GM23338 (cell line): ENCODE results near the gene ARAF.

Experiments used
- CREB1 ChIP-seq: fragments of 250-450 bp; sonication (Bioruptor Pico); IDR thresholded peaks from 2 replicates; pipeline ENCODE4 v1.5.0; 2020; ENCODE audit warnings: low read depth, mild to moderate bottlenecking, moderate library complexity
- CTCF ChIP-seq, 2 experiments: fragments of 200-600 bp in 1 of 2; sonication (generic) in 1 of 2; conservative IDR thresholded peaks; 2 replicates each; pipeline versions ENCODE4 v1.5.1 to v1.6.1; 2016 to 2017; ENCODE audit warnings: antibody characterized with exemption in 2 of 2, low read depth in 2 of 2, mild to moderate bottlenecking in 2 of 2, moderate library complexity in 1 of 2
- ETS1 ChIP-seq: IDR thresholded peaks from 2 replicates; pipeline ENCODE4 v1.6.1; 2016; ENCODE audit warnings: antibody characterized with exemption
- EZH2 ChIP-seq: fragments of 200-600 bp; sonication (generic); IDR thresholded peaks from one replicate; pipeline ENCODE4 v1.8.0; 2017; ENCODE audit warnings: antibody characterized with exemption, mild to moderate bottlenecking, low read depth; ENCODE audit not compliant: unreplicated experiment
- EZH2phosphoT487 ChIP-seq: fragments of 200-600 bp; sonication (generic); IDR thresholded peaks from one replicate; pipeline ENCODE4 v1.8.1; 2018; ENCODE audit warnings: antibody characterized with exemption; ENCODE audit not compliant: unreplicated experiment
- JUNB ChIP-seq: IDR thresholded peaks from one replicate; pipeline ENCODE4 v1.6.1; 2016; ENCODE audit warnings: antibody characterized with exemption; ENCODE audit not compliant: unreplicated experiment
- POLR2AphosphoS5 ChIP-seq: IDR thresholded peaks from 2 replicates; pipeline ENCODE4 v1.6.1; 2016; ENCODE audit warnings: antibody characterized with exemption, low read depth
- REST ChIP-seq: IDR thresholded peaks from one replicate; pipeline ENCODE4 v1.6.1; 2018; ENCODE audit warnings: antibody characterized with exemption; ENCODE audit not compliant: unreplicated experiment

- no peak for TF ChIP-seq EZH2
- TF ChIP-seq REST: no peak
- TF ChIP-seq CTCF (conservative IDR thresholded peaks at IDR 0.05; ENCODE audit: low read depth in 2 of 2): no peak
- TF ChIP-seq EZH2phosphoT487: no peak
- TF ChIP-seq CREB1: no peak
- TF ChIP-seq ETS1: no peak
- TF ChIP-seq POLR2AphosphoS5: no peak
- no peak for TF ChIP-seq JUNB
These were observed 44.9 kb upstream of the ARAF start for GRCh38 chrX:47515941-47516665.
